GM20431 (cell line): Measurements from ENCODE around the gene GPR143.

ENCODE experiments used
- in situ Hi-C: fragments of 300-500 bp; cut with MseI, MboI; formaldehyde crosslinking; loops from one replicate; pipeline ENCODE4 v1.15.0; 2020; ENCODE audit warnings: low sequenced_read_pairs; ENCODE audit not compliant: unreplicated experiment

Gene GPR143

DNA sequence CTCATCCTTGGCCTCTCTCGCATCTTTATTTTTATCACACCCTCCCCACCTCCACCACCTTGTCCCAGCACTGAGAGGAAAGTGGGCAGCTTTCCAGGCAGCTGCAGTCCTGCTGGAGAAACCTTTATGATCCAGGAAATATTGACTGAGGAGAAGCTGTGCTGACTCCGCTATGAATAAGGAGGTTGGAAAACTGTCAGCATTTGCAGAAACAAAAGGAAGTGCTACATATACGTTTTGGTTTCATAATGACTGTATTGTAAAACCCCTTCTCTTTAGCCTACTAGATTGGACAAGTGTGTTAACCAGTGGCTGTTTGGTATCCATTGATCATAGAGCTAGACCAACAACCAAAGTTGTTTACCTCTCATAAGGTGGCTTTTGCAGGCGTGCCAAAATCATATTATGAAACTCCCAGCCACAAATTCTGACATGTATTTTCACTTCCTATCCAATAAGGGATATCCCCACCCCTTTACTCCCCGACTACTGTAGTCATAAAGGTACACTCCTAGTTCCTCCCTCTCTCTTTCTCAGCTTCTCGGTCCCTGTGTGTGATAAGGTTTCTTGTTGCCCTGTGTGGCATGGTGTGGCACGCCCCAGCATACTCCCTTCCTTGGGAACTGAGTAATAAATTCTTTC is 88.4 kb downstream of the GPR143 start:
- in situ Hi-C loops = no loop called here

DNA sequence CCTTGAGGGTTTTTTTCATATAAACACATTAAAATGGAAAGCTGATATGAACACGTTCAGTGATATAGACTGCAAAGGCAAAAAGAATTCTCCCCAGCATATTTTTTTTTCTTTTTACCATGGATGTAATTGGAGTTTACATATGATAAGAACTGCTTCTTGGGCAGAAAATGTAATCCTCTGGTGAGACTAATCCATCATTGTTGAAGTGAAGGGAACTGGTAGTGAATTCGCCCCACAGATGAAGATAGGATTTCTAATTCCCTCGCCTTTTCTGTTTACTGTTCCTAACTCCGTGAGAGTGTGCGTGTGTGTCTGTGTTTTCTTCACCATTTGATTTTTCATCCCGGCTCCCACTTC is 88.9 kb downstream of the GPR143 start:
- in situ Hi-C loops = no loop called here

DNA sequence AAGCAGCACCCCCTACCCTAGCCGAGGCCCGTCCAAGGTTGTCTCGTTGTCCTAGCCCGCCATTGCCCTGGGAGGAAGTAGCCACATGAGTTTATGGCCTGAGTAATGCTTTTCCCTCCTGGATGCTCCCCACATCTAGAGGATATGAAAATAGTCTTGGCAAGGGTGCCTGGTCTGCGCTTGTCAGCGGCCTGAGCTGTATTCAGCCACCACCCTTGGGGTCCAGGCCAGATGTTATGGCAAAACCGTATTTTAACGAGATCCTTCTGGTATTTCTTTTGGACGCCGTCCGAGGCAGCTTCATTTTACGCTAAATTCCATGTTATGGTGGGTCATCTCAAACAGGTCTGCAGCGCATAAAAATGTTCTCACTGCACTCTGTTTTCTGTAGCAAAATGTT is 89.3 kb downstream of the GPR143 start:
- in situ Hi-C loops = no loop called here
